Islet precursor cell (in vitro differentiated cells): ENCODE results near the gene PAX2.

Experiments used
- DNase-seq: peaks from one replicate; pipeline ENCODE4 v3.0.0-alpha.2; 2018

The PAX2 gene

DNA sequence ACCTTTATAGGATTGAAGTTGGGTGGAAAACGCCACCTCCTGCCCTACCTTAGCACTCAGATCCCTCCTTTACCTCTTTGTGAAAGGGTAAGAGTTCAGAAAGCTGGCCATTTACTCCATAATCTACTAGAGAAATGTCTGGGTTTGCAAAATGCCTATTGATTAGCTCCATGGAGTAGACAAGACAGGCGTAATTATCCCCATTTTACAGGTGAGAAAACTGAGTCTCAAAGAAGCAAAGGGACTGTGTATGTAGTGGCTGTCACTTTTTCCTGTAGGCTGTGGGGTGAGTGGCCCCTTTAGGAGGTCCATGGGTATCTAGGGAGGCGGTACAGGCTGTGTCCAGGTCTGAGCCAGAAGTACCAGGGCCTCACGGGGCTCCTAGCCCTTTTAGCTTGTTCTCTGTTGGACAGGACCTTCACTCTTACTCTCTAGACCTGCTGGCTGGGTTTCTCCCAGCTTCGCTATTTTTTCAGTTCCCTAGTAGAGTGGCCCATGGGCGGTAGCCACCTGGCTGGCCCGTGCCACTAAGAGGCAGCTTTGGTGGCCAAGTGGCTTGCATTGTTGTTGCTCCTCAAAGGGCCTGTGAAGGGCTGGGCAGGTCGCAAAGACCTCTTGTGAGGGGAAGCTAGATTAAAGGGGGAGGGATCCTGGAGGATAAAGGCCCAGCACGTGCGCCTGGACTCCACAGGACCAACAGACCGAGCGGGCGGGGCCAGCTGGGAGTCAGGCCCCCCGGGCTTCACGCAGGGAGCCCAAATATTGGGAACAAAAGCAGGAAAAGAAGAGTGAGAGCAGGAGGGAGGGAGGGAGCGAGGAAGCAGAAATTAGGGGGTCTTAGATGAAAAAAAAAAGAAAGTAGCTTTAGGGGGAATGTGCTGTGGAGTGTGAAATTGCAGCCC is 4.7 kb upstream of the PAX2 start:
- DNase-seq, result no peak

DNA sequence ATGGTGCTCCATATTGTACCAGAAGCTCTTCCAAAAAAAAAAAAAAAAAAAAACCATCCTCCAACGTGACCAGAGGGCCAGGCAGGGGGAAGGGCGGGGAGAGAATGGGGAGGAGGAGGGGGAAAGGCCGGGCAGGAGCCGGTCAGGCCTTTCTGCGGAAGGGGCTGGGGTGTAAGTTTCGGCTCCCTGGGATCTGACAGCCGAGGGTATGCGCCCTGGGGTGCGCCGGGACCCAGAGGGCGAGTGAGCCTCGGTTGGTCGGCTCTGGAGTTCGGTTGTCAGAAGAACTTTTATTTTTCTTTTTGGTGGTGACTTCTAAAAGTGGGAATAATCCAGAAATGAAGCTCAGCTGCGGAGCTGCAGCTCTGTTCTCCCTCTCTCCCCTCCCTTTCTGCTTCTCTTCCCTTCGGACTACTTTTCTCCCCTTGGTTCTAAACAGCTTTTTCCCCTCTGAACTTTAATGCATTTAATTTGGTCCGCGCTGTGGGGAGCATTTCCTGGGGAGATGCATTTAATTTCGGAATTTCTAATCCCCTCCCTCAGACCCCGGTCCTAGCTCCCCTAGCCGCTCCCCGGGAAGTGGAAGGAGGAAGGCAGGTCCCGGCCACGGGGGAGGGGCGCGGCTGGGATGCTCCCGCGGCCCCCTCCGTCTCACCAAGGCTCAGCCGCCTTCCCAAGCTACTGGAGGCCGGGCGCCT is 3.9 kb upstream of the PAX2 start:
- no peak for DNase-seq

DNA sequence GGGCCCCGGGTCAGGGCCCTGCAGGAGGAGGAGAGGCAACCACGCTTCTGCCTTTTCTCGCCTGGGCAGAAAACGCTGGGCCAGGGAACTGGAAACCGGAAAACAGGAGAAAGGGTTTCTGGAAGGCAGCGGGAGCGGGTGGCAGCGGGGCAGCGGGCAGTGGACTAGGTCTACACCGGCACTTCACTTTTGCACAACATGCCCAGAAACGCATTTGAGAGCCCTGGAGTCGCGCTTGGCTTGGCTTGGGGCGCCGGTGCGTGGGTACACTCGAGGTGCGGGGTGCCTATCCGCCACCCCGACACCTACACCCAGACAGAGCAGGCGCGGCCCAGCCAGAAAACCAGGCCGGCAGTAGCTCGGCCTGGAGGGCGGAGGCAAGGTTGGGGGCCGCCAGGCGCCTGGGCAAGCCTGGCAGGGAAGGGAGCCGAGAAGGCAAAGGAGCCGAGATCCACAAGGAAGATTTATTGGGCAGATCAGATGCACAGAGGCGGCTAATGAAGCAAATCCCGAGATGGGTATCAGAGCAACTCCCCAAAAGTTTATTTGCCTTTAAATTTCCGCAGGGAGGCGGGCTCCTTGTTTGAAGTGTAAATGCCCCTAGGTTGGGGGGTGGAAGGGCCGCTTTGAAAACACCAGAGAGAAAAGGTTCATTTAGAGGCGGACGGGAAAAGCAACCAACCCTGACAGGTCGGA is 3.2 kb upstream of the PAX2 start:
- DNase-seq, result no peak

DNA sequence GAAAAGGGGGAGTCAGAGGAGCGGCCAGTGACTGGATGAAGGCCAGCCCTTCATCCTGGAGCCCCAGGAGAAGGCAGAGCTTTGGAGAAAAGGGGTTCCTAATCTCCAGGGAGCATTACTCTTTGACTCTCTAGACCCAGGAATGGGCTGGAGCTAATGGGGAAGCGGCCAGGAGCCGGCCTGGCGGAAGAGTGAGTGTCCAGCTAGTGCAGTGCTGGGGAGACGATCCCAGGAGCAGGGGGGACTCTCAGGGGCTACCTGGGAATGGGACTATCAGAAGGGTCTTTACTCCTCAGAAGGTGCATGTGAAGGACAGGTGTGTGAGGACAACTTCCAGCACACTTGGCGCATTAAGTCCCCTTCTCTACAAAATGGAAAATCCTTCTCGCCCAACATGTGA is 2.4 kb upstream of the PAX2 start:
- DNase-seq, result no peak

DNA sequence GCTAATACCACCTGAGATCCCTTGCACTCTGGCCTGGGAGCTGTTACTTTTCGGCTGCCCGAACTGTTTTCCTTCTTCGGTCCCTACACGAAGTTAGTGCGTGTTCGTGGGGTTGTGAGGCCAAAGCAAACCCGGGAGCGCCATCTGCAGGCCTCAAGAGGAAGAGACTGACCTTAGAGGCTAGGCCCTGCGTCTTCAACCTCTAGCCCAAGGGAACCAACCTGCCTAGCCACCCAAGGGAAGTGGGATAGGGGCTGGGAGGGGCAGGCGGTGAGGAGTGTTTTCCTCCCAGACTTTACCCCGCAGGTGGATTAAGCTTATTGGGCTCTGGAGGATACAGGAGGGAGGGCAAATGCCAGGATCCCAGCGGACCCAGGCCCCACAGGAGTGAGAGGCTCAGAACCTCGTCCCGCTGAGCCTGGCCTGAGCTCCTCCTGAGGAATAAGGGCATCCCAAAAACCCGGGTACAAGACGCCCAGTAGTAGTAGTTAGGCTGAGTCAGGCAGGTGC is 1.7 kb upstream of the PAX2 start:
- peak; percentile 80 for DNase-seq

DNA sequence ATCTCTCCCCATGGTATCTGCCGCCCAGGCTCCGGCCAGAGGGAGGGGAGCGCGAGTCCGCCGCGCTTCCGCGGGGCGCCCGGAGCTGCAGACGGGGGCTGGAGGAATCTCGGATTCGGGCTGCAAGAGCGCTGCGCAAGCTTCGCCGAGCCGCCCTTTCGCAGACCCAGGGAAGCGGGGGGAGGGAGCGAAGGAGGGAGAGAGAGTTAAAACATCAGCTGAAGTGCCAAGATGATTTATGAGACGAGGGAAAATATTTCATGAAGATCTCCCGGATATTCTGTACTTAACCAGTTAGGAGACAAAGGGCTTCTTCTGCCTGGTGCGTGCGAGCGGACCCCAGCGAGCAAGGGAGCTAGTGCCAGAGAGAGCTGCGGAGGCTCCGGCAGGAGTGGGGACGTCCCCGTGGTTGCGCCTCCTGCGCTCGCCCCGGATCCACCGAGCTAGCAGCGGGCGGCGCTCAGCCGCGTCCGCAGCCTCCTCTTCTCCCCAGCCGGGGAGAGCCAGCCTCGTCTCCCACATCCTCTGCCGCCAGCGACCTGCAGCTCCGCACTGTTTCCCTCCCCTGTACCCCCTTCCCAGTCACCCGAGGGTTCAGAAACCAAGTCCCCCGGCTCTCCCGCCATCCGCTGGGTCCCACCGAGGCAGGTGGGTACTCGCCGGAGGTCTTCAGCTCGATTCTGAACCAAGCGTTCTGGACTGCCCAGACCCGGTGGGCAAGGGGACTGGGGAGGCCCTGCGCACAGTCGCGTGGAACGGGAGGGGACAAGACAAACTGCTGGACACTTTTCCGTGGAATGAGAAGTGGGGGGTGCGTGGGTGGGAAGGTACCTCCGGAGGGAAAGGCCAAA is 1.0 kb upstream of the PAX2 start:
- DNase-seq, result peak; percentile 63

DNA sequence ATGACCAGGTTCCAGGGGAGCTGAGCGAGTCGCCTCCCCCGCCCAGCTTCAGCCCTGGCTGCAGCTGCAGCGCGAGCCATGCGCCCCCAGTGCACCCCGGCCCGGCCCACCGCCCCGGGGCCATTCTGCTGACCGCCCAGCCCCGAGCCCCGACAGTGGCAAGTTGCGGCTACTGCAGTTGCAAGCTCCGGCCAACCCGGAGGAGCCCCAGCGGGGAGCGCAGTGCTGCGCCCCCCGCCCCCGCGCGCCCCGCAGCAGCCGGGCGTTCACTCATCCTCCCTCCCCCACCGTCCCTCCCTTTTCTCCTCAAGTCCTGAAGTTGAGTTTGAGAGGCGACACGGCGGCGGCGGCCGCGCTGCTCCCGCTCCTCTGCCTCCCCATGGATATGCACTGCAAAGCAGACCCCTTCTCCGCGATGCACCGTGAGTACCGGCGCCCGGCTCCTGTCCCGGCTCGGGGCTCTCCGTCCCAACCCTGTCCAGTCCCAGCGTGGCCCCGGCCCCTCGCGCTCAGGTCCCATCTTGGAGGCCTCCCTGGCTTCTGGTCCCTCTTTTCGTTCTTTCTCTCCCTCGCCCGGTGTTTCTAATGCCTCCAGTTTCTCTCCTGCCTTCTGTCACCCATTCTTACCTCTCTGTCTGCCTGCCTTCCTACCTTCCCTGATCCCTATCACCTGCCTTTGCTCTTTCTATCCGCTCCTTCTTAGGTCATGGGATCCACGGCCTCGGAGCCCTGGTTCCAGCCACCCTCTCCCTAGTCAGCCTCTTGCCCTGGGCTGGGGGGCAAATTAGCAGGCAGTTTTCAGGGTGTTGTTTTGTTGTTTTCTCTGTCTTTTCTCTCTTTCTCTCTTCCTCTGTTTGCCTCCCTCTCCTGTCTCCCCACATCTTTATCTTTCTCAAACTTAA is 751 bp downstream of the PAX2 start:
- DNase-seq, result peak; percentile 63

DNA sequence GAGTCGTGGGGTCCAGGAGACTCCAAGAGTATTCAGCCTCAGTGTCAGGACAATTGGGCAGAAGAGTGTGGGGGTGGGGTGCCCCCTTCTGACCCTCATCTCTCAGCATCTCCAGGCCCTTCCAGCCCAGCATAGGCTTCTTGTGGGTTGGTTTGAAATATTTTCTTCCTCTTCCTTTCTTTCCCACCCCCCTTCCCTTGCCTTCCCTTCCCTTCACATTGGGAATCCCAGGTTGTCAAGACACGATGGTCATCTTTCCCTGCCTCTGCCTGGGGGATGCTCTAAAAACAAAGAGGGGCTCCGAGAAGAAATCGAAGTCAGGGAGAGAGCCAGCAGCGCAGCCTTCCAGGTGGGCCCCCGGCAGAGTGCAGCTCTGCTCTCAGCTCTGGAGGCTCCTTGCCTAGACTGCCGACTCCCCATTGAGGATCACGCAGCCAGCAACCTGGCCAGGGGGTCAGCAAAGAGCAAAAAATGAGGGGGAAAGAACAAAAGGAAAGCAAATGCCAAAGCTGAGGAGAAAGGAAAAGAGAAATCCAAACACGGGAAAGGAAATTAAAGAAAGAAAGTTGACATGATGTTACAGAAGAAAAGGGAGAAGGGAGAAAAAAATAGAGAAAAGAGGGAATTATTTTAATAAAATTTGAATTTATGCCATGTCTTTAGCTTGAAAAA is 1.5 kb downstream of the PAX2 start:
- DNase-seq, result no peak

DNA sequence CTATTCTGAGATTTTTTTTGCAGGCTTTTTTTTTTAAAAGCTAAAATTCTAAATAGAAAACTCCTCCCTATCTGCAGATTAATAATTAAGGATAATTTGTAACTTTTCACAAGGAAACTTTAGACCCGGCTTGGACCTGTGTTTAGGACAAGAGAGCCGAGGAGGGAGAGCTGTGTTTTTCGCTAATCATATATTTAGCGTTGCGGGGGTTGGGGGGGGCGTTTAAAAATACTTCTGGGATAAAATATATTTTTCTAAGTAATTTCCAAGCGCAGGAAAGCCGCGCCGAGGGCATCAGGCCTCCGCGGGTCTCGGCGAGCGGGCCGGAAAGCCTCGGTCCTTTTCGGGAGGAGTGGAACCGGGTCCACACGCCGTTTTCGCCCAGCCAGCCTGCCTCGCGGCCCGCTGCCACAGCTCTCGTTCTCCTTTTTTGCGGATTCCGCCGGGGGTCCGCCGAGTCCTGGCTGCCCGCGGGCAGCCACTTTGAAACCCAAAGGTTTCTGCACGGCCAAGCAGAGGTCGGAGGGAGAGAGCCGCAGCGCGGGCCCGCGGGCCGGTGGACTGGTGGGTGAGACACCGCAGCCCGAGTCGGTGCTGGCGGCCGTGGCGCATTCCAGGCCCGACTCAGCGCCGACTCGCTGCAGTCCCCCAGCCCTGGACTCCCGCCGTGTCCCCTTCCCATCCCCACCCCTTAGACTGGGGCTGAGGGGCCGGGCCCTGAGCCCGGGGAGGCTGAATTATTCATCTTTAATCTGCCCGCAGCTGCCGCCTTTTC is 2.3 kb downstream of the PAX2 start:
- DNase-seq, result peak; percentile 66

DNA sequence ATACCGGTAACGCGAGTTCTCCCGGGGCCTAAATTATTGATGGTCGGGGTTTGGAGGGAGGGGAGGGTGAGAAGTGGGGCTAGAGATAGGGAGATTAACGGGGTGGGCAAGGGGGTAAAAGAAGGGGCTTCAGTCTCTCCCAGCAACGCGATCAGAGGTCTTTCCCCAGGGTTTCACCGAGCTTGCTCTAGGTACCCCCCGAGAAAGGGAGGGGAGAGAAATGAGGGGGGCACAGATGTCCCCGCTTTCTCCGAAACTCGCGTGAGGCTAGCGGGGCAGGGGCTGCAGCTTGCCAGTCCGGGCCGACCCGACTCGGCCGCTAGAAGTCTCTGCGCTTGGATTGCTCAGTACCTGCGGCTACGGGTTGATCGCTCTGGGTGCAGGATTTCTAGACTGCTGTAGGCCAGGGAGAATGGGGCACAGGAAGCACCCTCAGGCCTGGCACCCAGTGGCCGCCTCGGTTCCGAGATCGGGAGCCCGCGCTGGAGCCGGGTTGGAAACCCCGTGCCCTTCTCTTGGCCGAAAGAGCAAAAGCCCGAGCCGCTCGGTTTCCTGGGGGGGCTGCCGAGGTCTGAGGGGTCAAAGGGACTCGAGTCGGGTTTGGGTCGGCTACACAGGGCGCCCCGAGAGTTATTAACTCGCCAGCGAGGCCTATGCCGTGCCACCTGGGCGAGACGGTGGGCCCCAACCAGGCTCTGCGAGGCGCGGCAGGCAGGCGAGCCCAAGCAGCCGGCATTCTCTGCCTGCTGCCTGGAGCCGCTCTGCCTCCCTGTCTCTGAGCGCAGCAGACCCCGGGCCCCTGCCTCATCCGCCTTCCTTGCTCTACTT is 3.1 kb downstream of the PAX2 start:
- no peak for DNase-seq

DNA sequence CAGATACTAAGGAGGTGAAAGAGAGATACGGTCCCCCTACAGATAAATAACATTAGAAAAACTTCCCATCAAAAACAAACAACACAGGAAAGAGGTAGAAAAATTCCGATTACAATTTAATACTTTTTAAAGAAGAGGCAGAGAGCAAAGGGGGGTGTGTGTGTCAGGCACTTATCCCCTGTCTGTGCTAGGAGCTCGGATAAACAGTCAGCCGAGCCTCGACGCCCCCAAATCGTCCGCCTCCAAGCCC is 3.6 kb downstream of the PAX2 start:
- no peak for DNase-seq

DNA sequence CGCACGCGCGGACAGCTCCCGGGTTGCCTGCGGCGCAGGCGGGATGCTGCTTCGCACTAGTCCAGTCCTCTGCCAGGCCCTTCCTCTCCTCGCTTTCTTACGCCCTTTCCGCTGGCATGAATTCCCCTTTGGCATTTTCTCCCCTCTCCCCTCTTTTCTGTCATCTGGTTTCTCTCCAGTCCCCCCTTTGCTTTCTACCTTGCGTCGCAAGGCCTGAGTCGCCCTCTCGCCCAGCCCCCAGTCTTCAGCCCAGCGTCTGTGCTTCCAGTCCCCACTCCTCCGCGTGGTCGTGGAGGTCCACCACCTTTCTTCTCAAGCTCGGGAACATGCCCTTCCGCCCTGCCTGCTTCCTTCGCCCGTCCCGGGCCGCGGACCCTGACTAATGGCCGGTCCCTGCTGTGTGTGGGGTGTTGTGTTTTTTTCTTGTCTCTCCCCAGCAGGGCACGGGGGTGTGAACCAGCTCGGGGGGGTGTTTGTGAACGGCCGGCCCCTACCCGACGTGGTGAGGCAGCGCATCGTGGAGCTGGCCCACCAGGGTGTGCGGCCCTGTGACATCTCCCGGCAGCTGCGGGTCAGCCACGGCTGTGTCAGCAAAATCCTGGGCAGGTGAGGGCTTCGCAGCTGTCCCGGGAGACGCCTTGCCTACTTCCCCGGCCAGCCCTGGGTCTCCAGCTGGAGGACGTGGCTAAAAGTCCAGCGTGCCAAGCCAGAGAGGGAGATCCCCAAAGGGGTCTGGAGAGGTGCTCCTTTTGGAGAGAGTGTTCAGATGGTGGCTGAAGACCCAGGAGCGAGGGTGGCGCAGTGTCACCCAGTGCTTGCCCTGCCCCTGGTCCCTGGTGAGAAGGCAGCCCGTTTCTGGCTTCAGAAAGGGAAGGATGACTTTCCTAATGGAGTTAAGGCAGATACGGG is 4.2 kb downstream of the PAX2 start:
- no peak for DNase-seq

DNA sequence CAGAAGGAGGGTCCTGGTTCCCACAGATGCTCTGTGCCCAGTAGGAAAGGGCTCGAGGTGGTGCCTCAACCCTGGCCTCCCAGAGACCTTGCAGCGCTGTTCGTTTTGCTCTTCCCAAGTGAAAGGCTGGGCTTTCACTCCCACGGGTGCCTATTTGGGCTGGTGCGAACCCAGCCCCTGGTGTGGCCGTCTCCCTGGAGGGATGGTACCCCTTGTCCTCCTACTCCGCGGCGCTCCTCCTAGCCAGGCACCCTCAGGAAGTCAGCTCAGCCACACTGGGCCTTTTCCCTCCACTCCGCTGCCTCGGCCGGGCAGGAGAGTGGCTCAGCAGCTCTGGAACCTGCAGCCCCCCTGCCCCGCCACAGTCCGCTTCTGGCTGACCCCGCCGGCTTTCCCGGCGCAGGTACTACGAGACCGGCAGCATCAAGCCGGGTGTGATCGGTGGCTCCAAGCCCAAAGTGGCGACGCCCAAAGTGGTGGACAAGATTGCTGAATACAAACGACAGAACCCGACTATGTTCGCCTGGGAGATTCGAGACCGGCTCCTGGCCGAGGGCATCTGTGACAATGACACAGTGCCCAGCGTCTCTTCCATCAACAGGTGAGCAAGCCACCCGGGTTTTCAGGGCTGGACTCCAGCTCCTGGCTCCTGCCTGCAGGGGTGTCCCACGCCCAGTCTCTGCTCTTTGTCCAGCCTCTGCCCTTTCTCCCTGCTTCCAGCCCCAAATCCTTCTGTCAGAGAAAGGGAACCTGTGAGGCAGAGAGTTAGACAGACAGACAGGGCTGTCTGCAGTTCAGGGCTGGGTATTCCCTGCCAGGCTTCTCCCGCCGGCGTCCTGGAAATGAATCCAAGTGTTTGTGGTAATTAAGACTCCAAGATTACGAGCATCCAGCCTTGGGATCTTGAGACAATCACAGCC is 5.2 kb downstream of the PAX2 start:
- no peak for DNase-seq

DNA sequence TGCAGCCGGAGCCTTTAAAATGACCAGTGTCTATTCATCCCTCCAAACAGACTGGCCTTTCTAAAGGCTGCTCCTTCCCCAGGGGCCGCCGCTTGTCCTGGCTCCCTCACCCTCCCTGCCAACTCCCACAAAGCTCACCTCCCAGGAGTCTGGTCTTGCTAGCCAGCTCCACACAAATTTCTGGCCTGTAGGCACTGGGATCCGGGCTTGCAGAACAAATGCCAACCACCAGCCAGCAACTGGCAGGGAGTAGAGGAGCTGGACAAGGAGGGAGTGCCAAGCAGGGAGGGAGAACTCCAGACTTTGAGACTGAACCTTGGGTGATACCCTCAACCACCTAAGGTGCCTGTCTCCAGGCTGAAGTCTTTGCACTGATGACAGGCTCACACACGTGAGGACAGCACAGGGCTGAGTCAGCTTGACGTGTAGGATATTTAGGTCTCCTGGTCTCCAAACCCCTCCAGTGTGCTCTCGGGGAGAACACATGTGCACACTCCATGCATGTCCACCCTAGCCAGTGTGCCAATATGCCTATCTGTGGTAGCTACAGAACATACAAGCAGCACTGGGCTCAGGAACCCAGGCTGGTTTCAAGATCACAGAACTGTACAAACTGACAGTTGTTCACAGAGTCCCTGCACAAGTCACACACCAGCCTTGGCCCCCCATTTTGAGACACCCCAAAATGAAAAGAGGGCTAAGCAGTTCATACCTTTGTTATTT is 6.0 kb downstream of the PAX2 start:
- DNase-seq, result no peak

DNA sequence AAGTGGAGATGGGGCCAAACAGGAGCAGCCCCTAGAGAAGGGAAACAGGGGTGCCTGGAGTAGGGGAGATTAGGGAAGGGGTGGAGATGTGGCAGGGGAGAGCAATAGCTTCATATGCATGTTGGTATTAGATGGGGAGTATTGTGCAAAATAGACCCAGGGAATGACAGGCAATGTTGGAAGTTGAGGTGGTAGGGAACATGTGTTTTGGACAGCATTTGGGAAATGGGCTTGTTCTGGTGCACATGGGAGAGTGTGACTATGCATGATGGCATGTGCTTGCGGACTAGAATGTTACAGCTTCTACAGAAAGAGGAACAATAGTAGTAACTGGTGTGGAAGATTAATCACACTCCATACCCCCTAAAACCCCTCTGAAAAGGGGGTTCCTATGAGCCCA is 10.4 kb downstream of the PAX2 start:
- DNase-seq, result no peak

DNA sequence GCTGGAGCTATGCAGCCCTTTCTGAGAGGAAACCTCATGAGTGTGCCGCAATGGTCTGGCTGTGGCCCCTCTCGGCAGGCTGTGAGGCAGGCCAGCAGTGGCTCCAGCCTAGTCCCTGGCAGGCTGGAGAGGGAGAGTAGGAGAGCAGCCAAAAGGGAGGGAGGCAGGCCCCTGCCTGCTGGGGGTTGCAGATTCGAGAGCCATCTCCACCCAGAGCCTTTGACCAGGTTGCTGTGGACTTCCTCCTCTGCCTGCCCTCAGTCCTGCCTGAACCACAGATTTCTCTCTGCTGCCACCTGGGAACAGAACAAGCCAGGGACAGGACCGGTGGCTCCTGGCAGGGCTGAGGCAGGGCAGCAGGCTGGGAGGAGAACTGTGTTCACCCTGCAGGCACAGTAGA is 13.9 kb downstream of the PAX2 start:
- peak; percentile 65 for DNase-seq

DNA sequence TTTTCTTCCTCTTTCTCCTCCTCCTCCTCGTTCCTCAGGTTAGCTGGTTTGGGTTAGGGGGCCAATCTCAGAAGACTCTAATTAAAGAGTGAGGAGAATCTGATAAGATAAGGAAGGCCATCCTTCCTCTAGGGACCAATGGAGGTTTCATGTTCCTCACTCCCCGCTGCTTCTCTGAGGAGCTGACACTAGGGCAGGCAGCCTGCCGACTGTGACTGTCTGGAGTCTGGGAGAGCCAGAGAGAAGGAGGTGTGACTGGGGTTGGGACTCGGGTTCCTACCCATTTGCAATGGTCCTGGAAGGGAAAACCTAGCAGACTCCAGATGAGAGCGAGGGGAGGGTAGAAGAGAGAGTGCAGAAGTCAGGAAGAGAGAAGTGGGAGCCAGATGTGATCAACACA is 15.3 kb downstream of the PAX2 start:
- DNase-seq, result no peak
